PFSK-1 (cell line): ENCODE data around the gene DRAM1.

Experiments used
- FOXP2 ChIP-seq: optimal IDR thresholded peaks from 2 replicates; pipeline ENCODE3; 2011; ENCODE audit warnings: borderline replicate concordance, control low read depth, inconsistent platforms; ENCODE audit not compliant: insufficient read depth; ENCODE audit errors: extremely low read length, extremely low read depth
- POLR2AphosphoS5 ChIP-seq: IDR thresholded peaks from 2 replicates; pipeline ENCODE4 v1.6.1; 2012; ENCODE audit warnings: low read depth, mild to moderate bottlenecking, control low read depth, low read length, moderate library complexity
- REST ChIP-seq, 2 experiments: IDR thresholded peaks; 2 replicates each; pipeline versions ENCODE4 v1.6.1 to v1.8.0; 2011 to 2012; ENCODE audit warnings: low read depth in 2 of 2, low read length in 2 of 2, control low read depth in 1 of 2, inconsistent platforms in 1 of 2, mild to moderate bottlenecking in 1 of 2, moderate library complexity in 1 of 2; ENCODE audit not compliant: insufficient read depth in 1 of 2
- SIN3A ChIP-seq: IDR thresholded peaks from 2 replicates; pipeline ENCODE4 v1.6.1; 2012; ENCODE audit warnings: mild to moderate bottlenecking, low read length, moderate library complexity, borderline replicate concordance; ENCODE audit not compliant: insufficient read depth
- TAF1 ChIP-seq: IDR thresholded peaks from 2 replicates; pipeline ENCODE4 v1.6.1; 2012; ENCODE audit warnings: low read length, control low read depth, borderline replicate concordance; ENCODE audit not compliant: insufficient read depth

DRAM1 gene

GRCh38 chr12:101884174-101884573 lies 6.8 kb downstream of the DRAM1 start:
- no peak for TF ChIP-seq TAF1
- no peak for TF ChIP-seq SIN3A
- TF ChIP-seq POLR2AphosphoS5 = no peak
- TF ChIP-seq REST (IDR thresholded peaks at IDR 0.05; ENCODE audit: insufficient read depth in 1 of 2, low read depth in 2 of 2, low read length in 2 of 2) = no peak
- no peak for TF ChIP-seq FOXP2

- TF ChIP-seq SIN3A (no peak), REST (IDR thresholded peaks at IDR 0.05; ENCODE audit: insufficient read depth in 1 of 2, low read depth in 2 of 2, low read length in 2 of 2) (no peak), POLR2AphosphoS5 (no peak), FOXP2 (no peak), TAF1 (no peak)
These were observed 8.7 kb downstream of the DRAM1 start for GRCh38 chr12:101885912-101886561.

- TF ChIP-seq REST (IDR thresholded peaks at IDR 0.05; ENCODE audit: insufficient read depth in 1 of 2, low read depth in 2 of 2, low read length in 2 of 2) (no peak), SIN3A (no peak), FOXP2 (no peak), TAF1 (no peak), POLR2AphosphoS5 (no peak)
These were observed 11.9 kb downstream of the DRAM1 start for GRCh38 chr12:101889211-101889752.

- TF ChIP-seq POLR2AphosphoS5 (no peak), REST (IDR thresholded peaks at IDR 0.05; ENCODE audit: insufficient read depth in 1 of 2, low read depth in 2 of 2, low read length in 2 of 2) (no peak), SIN3A (no peak), FOXP2 (no peak), TAF1 (no peak)
These were observed 14.1 kb downstream of the DRAM1 start for GRCh38 chr12:101891462-101891971.
